ENCODE results near the gene NRXN3.

NRXN3 gene

GRCh38 chr14:79037106-79037505 is 866.9 kb downstream of the NRXN3 start:
- DNase-seq = no peak

- no peak for DNase-seq
Observed at GRCh38 chr14:79037593-79037992, 867.4 kb downstream of the NRXN3 start.

- DNase-seq = no peak
Observed at GRCh38 chr14:79040790-79041189, 870.6 kb downstream of the NRXN3 start.

GRCh38 chr14:79043194-79043889 is 873.2 kb downstream of the NRXN3 start:
- DNase-seq = no peak

GRCh38 chr14:79044894-79045624 is 874.9 kb downstream of the NRXN3 start:
- DNase-seq = no peak

GRCh38 chr14:79050787-79051727 is 880.9 kb downstream of the NRXN3 start:
- no peak for DNase-seq

- DNase-seq = no peak
Observed at GRCh38 chr14:79051742-79052141, 881.6 kb downstream of the NRXN3 start.

GRCh38 chr14:79056879-79057278 is 886.7 kb downstream of the NRXN3 start:
- no peak for DNase-seq

GRCh38 chr14:79057333-79057732 is 887.2 kb downstream of the NRXN3 start:
- no peak for DNase-seq

GRCh38 chr14:79062226-79062625 is 892.1 kb downstream of the NRXN3 start:
- no peak for DNase-seq

- DNase-seq = no peak
Observed at GRCh38 chr14:79064214-79064613, 894.0 kb downstream of the NRXN3 start.

GRCh38 chr14:79074510-79074909 is 904.3 kb downstream of the NRXN3 start:
- no peak for DNase-seq

- no peak for DNase-seq
Observed at GRCh38 chr14:79076428-79076827, 906.3 kb downstream of the NRXN3 start.

- DNase-seq = no peak
Observed at GRCh38 chr14:79077096-79077495, 906.9 kb downstream of the NRXN3 start.

- no peak for DNase-seq
Observed at GRCh38 chr14:79080040-79080439, 909.9 kb downstream of the NRXN3 start.

GRCh38 chr14:79082883-79083282 is 912.7 kb downstream of the NRXN3 start:
- no peak for DNase-seq

- DNase-seq = no peak
Observed at GRCh38 chr14:79083356-79083755, 913.2 kb downstream of the NRXN3 start.

- DNase-seq = no peak
Observed at GRCh38 chr14:79084861-79085260, 914.7 kb downstream of the NRXN3 start.

GRCh38 chr14:79089576-79089975 is 919.4 kb downstream of the NRXN3 start:
- no peak for DNase-seq

- no peak for DNase-seq
Observed at GRCh38 chr14:79090641-79091180, 920.5 kb downstream of the NRXN3 start.

GRCh38 chr14:79091381-79091963 is 921.3 kb downstream of the NRXN3 start:
- no peak for DNase-seq

- DNase-seq = no peak
Observed at GRCh38 chr14:79093531-79093930, 923.4 kb downstream of the NRXN3 start.

- DNase-seq = no peak
Observed at GRCh38 chr14:79094951-79095350, 924.8 kb downstream of the NRXN3 start.
